Loucy (cell line): ENCODE results near the gene RALB.
A peak's percentile ranks its signal among the peaks of the same experiment; 100 is the strongest.

Source experiments
- H2AFZ ChIP-seq: fragments of 200-600 bp; sonication (generic); 2 replicates; pipeline ENCODE4 v1.6.0; 2016; ENCODE audit warnings: antibody characterized with exemption, mild to moderate bottlenecking, low read length, moderate library complexity
- H3F3A ChIP-seq: fragments of 200-600 bp; 2 replicates; pipeline ENCODE4 v1.6.0; 2016; ENCODE audit warnings: antibody characterized with exemption, low read depth, mild to moderate bottlenecking
- H3K27me3 ChIP-seq: fragments of 200-600 bp; sonication (generic); 2 replicates; pipeline ENCODE4 v1.6.1; 2014; ENCODE audit warnings: low read length, mild to moderate bottlenecking; ENCODE audit not compliant: insufficient read depth, poor library complexity, severe bottlenecking
- H3K36me3 ChIP-seq: fragments of 200-600 bp; sonication (generic); 2 replicates; pipeline ENCODE4 v1.6.1; 2016; ENCODE audit warnings: low read length; ENCODE audit not compliant: insufficient read depth
- H3K4me1 ChIP-seq: fragments of 200-600 bp; sonication (generic); 2 replicates; pipeline ENCODE4 v1.5.1; 2014; ENCODE audit warnings: low read length, mild to moderate bottlenecking; ENCODE audit not compliant: insufficient read depth, poor library complexity, severe bottlenecking
- H3K4me2 ChIP-seq: fragments of 200-600 bp; sonication (generic); 2 replicates; pipeline ENCODE4 v1.6.0; 2014; ENCODE audit warnings: antibody characterized with exemption, low read length, low read depth, mild to moderate bottlenecking; ENCODE audit not compliant: poor library complexity, severe bottlenecking
- H3K4me3 ChIP-seq: fragments of 200-600 bp; sonication (generic); 2 replicates; pipeline ENCODE4 v1.5.1; 2014; ENCODE audit warnings: low read length, mild to moderate bottlenecking, mixed read lengths; ENCODE audit not compliant: poor library complexity, severe bottlenecking
- H3K79me2 ChIP-seq: fragments of 200-600 bp; sonication (generic); 2 replicates; pipeline ENCODE4 v1.6.1; 2014; ENCODE audit warnings: low read length; ENCODE audit not compliant: insufficient read depth
- H3K9ac ChIP-seq: fragments of 200-600 bp; sonication (generic); 2 replicates; pipeline ENCODE4 v1.6.0; 2014; ENCODE audit warnings: mild to moderate bottlenecking, low read depth, low read length, moderate library complexity; ENCODE audit not compliant: poor library complexity, severe bottlenecking
- H3K9me2 ChIP-seq: fragments of 200-600 bp; sonication (generic); replicated peaks from 2 replicates; pipeline ENCODE4 v1.6.1; 2016; ENCODE audit warnings: low read depth, low read length, mixed read lengths
- H3K9me3 ChIP-seq: fragments of 200-600 bp; sonication (generic); 2 replicates; pipeline ENCODE4 v1.6.1; 2014; ENCODE audit warnings: mild to moderate bottlenecking, antibody characterized with exemption, low read length, low read depth; ENCODE audit not compliant: insufficient read depth
- H4K20me1 ChIP-seq: fragments of 200-600 bp; sonication (generic); 2 replicates; pipeline ENCODE4 v1.6.0; 2014; ENCODE audit warnings: antibody characterized with exemption, low read length, mild to moderate bottlenecking; ENCODE audit not compliant: insufficient read depth, poor library complexity, severe bottlenecking
- EZH2phosphoT487 ChIP-seq: fragments of 200-600 bp; IDR thresholded peaks from 2 replicates; pipeline ENCODE4 v1.6.1; 2018; ENCODE audit warnings: antibody characterized with exemption, mild to moderate bottlenecking, moderate library complexity, borderline replicate concordance
- TF ChIP-seq, protein P1 (sequence below): fragments of 200-600 bp; sonication (generic); conservative IDR thresholded peaks from 2 replicates; pipeline ENCODE4 v1.5.1; 2014; ENCODE audit warnings: mild to moderate bottlenecking, antibody characterized with exemption, low read length

The RALB gene

DNA sequence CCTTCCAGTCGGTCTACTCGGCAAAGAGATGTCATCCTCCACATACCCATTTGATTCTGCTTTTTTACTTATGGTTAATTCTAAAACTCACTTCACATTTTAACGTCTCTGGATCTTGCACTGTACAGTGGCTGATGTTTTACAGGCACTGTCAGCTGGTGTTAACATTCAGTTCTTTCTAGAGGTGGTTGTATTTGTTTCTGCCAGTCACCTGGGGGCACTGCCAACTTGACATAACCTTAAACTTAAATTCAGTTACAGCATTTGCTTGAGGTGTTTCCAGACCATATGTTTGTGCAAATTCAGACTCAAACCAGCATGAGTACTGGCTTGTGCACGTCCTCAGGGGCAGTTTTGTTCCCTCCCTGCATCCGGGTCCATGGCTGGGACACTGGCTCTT lies 24.1 kb upstream of the RALB start:
- H3K36me3 ChIP-seq, result no peaks in the 10 kb centered on the region
- no peaks in the 10 kb centered on the region for H3K9me2 ChIP-seq
- no peak overlapping the region for H3K4me3 ChIP-seq
- no peaks in the 10 kb centered on the region for H3K27me3 ChIP-seq
- no peaks in the 10 kb centered on the region for H3K79me2 ChIP-seq
- H4K20me1 ChIP-seq, result no peaks in the 10 kb centered on the region
- H3K4me2 ChIP-seq, result no peak overlapping the region
- TF ChIP-seq, protein P1, sequence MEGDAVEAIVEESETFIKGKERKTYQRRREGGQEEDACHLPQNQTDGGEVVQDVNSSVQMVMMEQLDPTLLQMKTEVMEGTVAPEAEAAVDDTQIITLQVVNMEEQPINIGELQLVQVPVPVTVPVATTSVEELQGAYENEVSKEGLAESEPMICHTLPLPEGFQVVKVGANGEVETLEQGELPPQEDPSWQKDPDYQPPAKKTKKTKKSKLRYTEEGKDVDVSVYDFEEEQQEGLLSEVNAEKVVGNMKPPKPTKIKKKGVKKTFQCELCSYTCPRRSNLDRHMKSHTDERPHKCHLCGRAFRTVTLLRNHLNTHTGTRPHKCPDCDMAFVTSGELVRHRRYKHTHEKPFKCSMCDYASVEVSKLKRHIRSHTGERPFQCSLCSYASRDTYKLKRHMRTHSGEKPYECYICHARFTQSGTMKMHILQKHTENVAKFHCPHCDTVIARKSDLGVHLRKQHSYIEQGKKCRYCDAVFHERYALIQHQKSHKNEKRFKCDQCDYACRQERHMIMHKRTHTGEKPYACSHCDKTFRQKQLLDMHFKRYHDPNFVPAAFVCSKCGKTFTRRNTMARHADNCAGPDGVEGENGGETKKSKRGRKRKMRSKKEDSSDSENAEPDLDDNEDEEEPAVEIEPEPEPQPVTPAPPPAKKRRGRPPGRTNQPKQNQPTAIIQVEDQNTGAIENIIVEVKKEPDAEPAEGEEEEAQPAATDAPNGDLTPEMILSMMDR, result peak; percentile 48
- no peak for TF ChIP-seq EZH2phosphoT487
- H3F3A ChIP-seq, result no peaks in the 10 kb centered on the region
- no peaks in the 10 kb centered on the region for H3K9me3 ChIP-seq
- no peak overlapping the region for H2AFZ ChIP-seq
- no peak overlapping the region for H3K9ac ChIP-seq
- peaks cover 21% of the 10 kb centered on the region for H3K4me1 ChIP-seq

DNA sequence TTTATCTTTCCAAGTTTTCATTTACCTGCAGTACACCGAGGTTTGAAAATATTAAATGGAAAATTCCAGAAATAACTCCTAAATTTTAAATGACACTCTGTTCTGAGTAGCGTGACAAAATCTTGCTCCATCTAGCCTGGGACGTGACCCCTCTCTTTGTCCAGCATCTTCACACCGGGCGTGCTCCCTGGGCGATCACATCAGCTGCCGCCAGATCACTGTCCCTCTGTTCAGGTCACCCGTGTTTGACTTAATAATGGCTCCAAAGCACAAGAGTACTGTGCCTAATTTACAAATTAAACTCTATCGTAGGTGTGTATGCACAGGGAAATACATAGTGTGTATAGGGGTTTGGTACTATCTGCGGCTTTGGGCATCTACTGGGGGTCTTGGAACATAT lies 23.3 kb upstream of the RALB start:
- H3K27me3 ChIP-seq, result no peaks in the 10 kb centered on the region
- H3K79me2 ChIP-seq, result no peaks in the 10 kb centered on the region
- H3K9me2 ChIP-seq, result no peaks in the 10 kb centered on the region
- no peaks in the 10 kb centered on the region for H3K36me3 ChIP-seq
- H3K4me1 ChIP-seq, result peaks cover 14% of the 10 kb centered on the region
- H3K9me3 ChIP-seq, result no peaks in the 10 kb centered on the region
- H4K20me1 ChIP-seq, result no peaks in the 10 kb centered on the region
- H2AFZ ChIP-seq, result no peak overlapping the region
- H3F3A ChIP-seq, result no peaks in the 10 kb centered on the region
- no peak overlapping the region for H3K4me3 ChIP-seq
- H3K4me2 ChIP-seq, result no peak overlapping the region
- H3K9ac ChIP-seq, result no peak overlapping the region
- TF ChIP-seq EZH2phosphoT487, result no peak
- TF ChIP-seq, protein P1, result no peak

GRCh38 chr2:120230515-120231471 lies 21.9 kb upstream of the RALB start:
- no peak overlapping the region for H3K9ac ChIP-seq
- H3K4me1 ChIP-seq, result peaks cover 14% of the 10 kb centered on the region
- no peaks in the 10 kb centered on the region for H4K20me1 ChIP-seq
- H3K4me2 ChIP-seq, result no peak overlapping the region
- no peaks in the 10 kb centered on the region for H3K79me2 ChIP-seq
- no peaks in the 10 kb centered on the region for H3K9me3 ChIP-seq
- H3K9me2 ChIP-seq, result no peaks in the 10 kb centered on the region
- no peak overlapping the region for H3K4me3 ChIP-seq
- TF ChIP-seq, protein P1, result no peak
- no peak for TF ChIP-seq EZH2phosphoT487
- H3F3A ChIP-seq, result no peaks in the 10 kb centered on the region
- no peak overlapping the region for H2AFZ ChIP-seq
- H3K27me3 ChIP-seq, result no peaks in the 10 kb centered on the region
- no peaks in the 10 kb centered on the region for H3K36me3 ChIP-seq
